H4 (cell line): ENCODE results near the gene LYZL1. TPM values are rescaled to one million over a fixed set of nuclear protein-coding genes. Genes with fewer than 3 reads are reported as not detected.
"Not testable (repeated sequence)": the region's sequence is repeated elsewhere in the genome, so short reads cannot be mapped to it uniquely, and the experiment has no call there.

Source experiments
- DNase-seq: peaks from one replicate; pipeline ENCODE4 v3.0.0-alpha.2; 2015; ENCODE audit warnings: low spot score
- total RNA-seq: library from RNA; depleted of rRNA; stranded (reverse); fragments of >200 nt; shearing (Covaris generic); gene quantifications from 2 replicates; pipeline ENCODE4 v1.2.3, GENCODE V29; 2014

The LYZL1 gene
- total RNA-seq, 1 experiment from 2014 or later, result not detected

DNA sequence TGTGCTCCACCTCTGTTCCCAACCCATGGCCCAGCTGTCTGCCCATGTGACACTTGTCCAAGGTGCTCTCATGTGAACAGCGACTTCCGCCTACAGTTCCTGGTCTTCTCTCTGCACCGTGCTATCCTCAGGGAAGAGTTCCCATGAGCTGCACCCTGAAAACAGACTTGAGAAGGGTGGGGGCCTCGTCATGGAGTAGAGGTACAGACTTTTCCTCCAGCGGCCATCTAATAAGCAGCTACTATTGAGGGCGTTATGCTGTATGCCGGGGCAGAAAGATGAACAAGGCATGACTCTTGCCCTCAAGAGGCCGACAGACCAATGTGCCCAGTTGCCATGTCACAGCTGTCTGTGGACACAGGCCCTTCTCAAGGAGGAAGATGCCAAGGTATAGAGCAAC lies 25.4 kb upstream of the LYZL1 start:
- DNase-seq, result no peak

DNA sequence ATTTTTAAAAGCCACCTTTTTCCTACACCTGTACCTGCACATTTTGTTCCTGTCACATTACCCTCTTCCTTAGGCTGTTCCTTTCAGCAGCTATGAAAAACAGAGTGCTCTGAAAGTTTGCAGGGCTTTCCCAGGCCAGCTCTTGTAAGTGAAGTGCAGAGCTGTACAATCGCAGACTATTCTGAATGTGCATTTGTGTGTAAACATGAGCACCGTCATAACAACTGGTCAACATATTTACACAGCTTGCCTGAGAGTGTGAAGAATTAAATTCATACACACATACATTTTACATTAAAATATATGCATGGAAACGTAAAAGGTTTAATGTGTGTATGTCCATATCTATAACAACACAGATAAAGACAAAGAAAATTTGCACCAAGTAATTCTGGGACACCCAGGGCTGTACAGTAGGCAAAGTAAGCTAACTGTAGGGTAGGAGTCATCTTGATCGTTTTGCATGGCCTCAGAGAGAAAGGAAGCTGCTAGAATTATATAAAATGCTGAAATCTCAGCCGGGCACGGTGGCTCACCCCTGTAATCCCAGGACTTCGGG lies 23.6 kb upstream of the LYZL1 start:
- DNase-seq, result no peak

DNA sequence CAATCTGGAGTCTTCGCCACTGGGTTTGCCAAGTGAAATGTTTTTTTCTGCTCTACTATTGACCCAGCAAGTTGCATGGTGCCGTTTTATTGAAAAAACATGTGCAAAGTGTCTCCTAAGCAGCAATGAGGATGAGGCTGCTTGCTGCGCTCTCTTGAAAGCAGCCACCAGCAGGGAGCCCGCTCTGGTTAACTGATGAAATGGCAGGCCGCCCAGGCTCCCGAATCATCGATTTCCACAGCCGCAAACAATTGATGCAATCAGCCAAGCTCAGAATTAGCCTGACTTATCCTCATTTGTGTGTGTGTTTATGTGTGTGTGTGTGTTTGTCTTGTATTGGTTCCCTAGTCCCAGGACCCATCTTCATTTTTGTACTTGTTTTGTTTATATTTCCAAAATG lies 22.2 kb upstream of the LYZL1 start:
- DNase-seq, result no peak

DNA sequence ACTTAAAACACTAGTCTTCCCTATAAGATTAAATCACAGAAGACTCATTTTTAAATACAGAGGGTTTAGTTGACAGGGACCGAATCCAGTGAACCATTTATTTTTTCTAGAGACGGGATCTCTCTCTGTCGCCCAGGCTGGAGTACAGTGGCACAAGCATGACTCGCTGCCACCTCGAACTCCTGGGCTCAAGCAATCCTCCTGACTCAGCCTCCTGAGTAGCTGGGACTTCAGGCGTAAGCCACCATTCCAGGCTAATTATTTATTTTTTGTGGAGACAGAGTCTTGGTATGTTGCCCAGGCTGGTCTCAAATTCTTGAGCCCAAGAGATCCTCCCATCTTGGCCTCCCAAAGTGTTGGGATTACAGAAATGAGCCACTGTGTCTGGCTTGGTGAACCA lies 20.9 kb upstream of the LYZL1 start:
- no peak for DNase-seq

DNA sequence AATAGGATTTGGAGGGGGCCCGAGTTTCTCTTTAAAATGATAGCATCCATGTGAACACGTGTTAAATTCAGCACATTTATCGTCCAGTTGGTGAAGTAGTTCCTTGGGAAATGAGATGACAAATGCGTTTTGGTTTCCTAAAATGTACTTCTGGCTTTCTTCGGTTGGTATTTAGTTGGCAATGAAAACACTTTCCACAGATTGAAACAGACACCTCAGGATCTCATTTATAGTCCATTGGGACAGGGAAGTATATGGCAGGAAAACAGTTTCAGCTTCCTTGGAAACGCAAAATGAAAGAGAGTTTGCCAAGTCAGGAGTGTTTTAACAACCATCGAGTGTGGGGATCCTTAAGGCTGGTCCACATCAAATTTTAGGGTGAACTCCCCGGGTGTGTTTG lies 19.4 kb upstream of the LYZL1 start:
- no peak for DNase-seq

DNA sequence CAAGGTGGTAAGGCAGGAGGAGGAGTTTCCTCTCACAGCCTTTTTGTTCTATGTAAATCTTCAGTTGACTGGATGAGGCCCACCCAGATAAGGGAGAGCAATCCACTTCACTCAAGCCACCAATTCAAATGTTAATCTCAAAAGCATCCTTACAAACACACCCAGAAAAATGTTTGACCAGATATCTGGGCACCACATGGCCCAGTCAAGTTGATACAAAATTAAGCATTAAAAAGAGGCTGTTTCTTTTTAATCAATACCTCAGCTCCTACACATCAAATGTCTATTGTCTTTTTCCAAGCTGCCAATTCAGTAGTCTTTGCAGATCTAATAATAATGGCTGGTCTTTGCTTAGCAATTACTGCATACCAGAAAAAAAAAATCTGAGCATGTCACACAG lies 18.0 kb upstream of the LYZL1 start:
- no peak for DNase-seq

DNA sequence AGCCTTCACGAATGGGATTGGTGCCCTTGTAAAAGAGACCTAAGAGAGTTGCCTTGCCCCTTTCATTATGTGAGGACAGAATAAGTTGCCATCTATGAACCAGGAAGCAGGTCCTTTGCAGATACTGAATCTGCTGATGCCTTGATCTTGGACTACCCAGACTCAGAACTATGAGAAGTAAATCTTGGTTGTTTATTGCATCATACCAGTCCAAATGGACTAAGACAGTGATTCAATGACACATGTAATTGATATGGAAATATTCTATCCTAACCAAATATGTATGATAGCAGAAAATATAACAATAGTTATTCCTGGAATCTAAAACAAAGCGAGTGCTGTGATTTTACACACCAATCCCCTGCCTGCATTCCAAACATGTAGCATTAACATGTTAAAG lies 17.0 kb upstream of the LYZL1 start:
- no peak for DNase-seq

- DNase-seq, result no peak
Observed at GRCh38 chr10:29273478-29273877, 15.4 kb upstream of the LYZL1 start.

GRCh38 chr10:29276251-29276850 lies 12.5 kb upstream of the LYZL1 start:
- DNase-seq, result peak; percentile 6

- DNase-seq, result no peak
Observed at GRCh38 chr10:29277296-29277695, 11.6 kb upstream of the LYZL1 start.

- DNase-seq, result no peak
Observed at GRCh38 chr10:29279779-29280487, 8.9 kb upstream of the LYZL1 start.

DNA sequence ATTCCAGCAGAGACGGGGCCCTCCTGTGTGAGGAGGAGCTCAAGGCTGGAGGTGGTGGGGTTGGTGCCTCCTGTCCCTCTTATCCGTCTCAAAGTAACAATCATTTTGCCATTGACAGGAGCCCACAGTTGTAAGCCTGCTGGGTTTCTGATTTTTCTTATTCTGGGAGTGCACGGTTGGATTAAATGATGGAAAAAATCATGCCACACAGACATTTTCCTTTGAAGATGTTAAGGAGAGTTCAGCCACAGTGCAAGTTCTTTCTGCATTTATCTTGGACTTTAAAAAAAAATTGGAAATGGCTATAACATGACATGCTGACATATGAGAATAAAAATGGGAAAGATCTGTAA lies 8.4 kb upstream of the LYZL1 start:
- DNase-seq, result no peak

DNA sequence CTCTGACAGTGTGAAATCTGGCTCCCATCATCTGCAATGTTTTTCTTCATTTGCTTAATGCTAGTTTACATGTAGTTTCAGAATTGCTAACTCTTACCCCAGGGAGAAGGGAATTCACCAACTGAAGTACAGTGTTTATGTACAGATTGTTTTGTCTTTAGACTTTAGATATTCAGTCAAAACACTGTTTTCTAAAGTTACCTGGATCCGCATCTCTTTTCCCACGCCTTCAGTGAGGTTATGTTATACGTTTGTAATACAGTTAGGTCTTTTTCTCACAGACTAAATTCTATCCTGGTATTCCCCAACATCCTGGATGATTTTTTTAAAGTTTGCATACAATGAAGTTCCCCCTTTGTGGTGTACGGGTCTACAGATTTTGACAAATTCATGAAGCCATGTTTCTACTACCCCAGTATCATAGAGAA lies 3.2 kb upstream of the LYZL1 start:
- DNase-seq, result no peak

GRCh38 chr10:29287635-29288034 lies 1.2 kb upstream of the LYZL1 start:
- DNase-seq, result no peak

DNA sequence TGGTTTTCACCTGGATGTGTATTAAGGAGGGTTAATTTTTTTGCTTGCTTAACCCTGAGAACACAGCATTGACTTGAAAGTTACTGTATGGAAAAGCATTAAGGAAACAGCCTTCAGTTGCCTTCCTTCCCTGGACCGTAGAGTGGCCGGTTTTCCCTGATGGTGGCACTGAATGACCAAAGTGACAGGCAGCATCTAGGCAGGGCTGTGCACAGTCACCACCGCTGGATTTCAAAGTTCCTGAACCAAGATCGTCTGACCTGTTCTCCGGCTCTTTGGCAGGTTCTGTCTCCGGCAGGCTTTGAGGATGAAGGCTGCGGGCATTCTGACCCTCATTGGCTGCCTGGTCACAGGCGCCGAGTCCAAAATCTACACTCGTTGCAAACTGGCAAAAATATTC lies 2.7 kb downstream of the LYZL1 start:
- not testable (repeated sequence) for DNase-seq

GRCh38 chr10:29292406-29292805 lies 3.5 kb downstream of the LYZL1 start:
- not testable (repeated sequence) for DNase-seq

DNA sequence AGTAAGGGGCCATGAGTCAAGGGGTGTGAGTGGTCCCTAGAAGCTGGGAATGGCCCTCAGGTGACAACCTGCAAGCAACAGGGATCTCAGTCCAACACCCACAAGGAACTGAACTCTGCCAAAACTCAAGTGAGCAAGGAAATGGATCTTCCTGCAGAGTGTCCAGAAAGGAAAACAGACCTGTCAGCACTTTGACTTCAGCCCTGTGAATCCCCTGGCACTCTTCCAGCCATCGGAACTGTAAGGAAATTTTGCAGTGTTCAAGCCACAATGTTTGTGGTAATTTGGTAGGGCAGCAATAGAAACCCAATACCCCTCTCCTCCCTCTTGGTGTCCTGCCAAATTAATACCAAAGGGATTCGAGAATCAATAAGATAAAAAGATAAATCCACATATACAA lies 6.9 kb downstream of the LYZL1 start:
- DNase-seq, result no peak

- no peak for DNase-seq
Observed at GRCh38 chr10:29297678-29298077, 8.8 kb downstream of the LYZL1 start.

GRCh38 chr10:29301359-29301910 lies 12.6 kb downstream of the LYZL1 start:
- no peak for DNase-seq

GRCh38 chr10:29302499-29302898 lies 13.6 kb downstream of the LYZL1 start:
- DNase-seq, result no peak

DNA sequence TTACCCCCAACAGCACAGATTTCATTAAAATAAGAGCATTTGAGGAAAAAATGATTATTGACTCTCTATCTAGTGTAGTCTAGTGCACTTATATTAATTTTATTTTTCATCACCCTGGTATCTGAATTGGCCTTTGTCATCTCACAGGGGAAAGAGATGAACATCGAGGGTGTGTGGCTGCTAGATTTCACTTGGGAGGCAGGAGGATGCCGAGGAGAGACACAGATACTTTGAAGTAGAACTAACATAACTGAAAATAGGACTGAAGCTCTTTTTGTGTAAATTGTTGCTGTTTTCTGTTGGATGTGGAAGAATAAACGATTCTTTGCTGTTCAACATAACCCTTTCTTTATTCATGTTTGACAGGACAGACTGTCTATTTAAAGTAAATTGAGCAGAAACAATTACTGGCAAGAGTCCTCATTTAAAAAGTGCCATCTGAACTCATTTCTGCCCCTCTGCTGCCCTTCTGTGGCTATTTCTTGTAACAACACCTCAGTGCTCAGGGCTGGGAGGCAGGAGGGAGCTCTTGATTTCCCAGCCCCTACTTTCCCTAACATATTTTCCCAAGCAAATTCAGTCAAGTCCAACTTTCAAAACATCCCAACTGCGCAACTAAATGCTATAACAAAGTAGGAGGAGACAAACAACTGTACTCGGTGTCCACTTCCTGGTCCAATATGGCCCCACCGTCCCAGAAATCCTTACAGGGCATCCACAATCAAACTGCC lies 15.6 kb downstream of the LYZL1 start:
- DNase-seq, result peak; percentile 50

GRCh38 chr10:29304995-29305335 lies 16.1 kb downstream of the LYZL1 start:
- DNase-seq, result no peak

GRCh38 chr10:29306688-29307087 lies 17.8 kb downstream of the LYZL1 start:
- DNase-seq, result no peak
